Inflammatory macrophage (primary cell): ENCODE data around the gene MTUS2.

Source experiments
- DNase-seq, 2 donors: peaks; one replicate each; pipeline ENCODE4 v3.0.0-alpha.2; 2020 to 2022

The MTUS2 gene

DNA sequence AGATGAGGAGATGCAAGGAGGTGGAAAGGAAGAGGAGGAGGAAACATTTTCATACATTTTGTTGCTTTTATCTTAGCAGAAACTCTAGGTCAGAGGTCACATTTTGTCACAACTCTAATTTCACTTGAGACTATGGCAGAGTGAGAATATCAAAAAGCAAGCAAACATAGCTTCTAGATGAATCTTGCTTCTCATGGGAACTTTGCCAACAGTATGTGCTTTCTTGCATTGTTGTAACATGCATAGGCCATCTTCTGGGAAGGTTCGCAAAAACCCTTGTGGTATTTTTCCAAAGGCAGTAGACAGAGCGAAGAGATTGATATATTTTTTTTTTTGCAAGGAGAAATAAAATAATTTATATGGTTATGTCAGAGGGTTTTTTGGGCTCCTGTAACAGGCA lies 291.3 kb downstream of the MTUS2 start:
- no peak for DNase-seq

DNA sequence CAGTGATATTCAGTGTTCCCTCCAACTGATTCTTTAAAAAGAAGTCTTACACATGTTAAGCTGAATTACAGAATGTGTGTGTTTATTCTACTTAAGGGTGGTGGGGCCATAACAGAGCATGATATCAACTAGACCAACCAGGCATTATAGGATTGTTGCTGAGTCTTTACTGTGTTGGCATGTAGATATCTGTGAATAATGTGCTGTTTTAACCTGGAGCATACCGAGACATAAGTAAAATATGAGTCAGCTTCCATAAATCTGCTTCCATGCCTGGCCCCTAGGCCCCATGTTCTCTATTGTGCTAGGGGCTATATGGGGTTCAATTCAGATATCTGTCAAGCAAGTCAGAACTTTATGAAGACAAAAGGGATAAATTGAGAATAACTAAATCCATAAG lies 295.7 kb downstream of the MTUS2 start:
- DNase-seq, result no peak

DNA sequence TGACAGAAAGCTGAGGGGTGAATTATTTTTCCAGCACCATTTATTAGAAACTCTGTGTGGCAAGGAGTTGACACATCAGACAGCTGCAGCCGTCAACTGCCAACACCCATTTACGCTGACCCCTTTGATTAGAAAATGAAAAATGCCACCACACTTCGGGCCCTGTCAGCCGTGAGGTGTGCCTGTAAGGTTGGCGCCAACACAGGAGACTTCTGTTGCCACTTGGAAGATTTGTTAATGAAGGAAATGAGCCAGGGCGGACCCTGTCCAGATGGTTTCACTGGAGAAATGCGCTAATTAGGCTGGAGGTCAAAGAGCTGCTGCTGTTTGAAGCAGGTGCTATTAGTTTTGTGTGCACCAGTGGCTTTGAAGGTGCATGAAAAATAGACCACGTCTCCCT lies 297.5 kb downstream of the MTUS2 start:
- no peak for DNase-seq

- no peak for DNase-seq
Measured at GRCh38 chr13:29118471-29118870, 298.3 kb downstream of the MTUS2 start.

DNA sequence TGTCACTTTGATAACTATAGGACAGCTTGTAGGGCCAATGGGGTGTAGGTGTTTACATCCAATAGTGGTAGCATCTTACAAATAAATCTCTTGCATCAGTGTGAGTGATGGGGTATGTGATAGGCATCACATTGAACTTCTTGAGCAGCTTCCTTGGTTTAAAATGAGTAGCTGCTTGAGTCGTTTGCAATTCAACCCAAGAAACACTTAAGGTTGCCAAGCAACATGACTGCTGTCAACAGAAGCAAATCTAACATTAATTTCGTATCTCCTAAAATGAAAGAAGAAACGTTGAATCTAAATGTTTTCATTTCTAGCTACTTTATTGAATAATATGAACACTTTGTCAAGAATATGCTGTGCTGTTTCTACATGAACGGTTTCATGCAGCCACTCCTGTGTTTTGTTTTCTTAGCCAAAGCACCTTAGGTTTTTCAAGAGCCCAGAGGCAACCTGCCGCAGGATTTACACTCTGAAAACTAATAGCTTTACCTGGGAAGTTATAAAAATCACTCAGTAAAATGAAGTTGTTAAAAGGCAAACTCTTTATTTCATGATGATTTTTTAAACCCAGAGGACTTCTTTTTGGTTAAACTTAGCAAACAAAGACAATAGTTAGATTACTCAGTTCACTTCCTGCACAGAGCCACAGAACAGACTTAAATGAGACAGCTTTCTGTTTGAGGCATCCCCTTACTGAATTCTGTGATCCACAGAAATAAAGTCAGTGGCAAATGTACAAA lies 305.2 kb downstream of the MTUS2 start:
- no peak for DNase-seq

GRCh38 chr13:29125934-29126424 lies 305.8 kb downstream of the MTUS2 start:
- no peak for DNase-seq

DNA sequence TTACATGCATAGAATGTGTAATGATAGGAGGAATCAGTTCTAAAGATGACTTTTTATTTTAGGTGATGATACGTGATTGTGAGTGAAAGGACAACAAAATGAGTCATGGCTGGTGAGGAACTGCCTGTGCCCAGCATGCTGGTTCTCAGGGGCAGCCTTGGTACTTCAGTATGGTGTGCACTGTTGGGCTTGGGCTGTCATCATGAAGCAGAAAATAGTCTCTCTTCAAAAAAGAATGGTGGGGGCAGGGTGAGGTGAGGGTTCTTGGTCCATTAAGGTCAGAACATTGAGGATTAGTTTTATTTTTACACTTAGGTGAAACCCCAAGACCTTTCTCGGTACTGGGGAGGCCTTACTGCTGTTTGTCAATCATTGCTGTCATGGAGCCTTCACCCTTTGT lies 309.5 kb downstream of the MTUS2 start:
- no peak for DNase-seq

- DNase-seq, result no peak
Measured at GRCh38 chr13:29131159-29131558, 311.0 kb downstream of the MTUS2 start.

GRCh38 chr13:29131881-29132668 lies 311.9 kb downstream of the MTUS2 start:
- DNase-seq, result no peak

DNA sequence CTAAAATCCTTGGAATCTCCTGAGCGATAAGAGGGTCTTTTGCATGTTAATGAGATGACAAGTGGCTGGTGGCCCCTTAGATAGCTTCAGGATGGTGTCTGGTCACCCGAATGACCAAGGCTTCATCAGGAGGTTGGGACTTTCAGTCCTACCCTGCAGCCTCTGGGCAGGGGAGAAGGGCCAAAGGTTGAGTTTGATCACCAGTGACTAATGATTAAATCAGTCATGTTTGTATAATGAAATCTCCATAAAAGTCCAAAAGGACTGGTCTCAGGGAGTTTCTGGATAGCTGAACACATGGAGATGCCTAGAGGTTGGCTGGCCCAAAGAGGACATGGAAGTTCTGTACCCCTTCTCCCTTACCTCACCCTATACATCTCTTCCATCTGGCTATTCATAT lies 316.2 kb downstream of the MTUS2 start:
- DNase-seq, result no peak

- no peak for DNase-seq
Measured at GRCh38 chr13:29137016-29137415, 316.9 kb downstream of the MTUS2 start.

GRCh38 chr13:29137995-29138394 lies 317.9 kb downstream of the MTUS2 start:
- DNase-seq, result no peak

- no peak for DNase-seq
Measured at GRCh38 chr13:29140277-29140676, 320.1 kb downstream of the MTUS2 start.

GRCh38 chr13:29143847-29144246 lies 323.7 kb downstream of the MTUS2 start:
- DNase-seq, result no peak

DNA sequence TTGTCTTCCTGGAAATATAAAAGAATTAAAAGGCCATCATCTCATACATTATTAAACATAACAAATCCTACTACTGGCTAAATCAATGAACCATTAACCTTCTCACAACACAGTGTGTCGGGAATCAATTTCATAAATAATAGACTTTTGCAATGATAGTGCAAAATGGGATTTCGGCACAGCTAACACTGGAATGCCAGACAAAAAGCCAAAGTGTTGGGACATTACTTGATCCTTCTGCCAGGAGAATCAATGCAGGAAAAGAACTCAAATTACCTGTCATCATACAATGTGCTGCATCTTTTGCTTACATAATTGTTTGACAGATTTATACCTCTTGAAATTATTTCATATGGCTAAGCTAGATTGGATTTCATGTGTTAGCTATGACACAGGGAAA lies 334.3 kb downstream of the MTUS2 start:
- no peak for DNase-seq

DNA sequence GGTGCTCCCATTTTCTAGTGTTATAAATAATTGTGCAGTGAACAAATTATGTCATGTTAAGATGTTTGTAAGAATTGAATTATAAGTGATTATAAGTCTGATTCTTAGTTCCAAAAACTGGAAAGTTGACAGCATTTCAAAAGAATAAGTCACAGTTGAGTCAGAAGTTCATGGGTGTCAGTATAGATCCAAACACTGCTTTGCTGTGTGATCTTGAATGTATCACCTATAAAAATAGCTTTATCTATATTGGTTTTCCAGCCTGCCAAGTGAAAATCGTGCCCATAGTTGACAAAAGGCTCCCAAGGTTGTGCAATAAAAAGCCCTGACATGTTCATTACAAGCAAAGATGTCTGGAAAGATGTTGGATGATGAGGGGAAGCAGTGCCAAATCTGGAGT lies 336.0 kb downstream of the MTUS2 start:
- no peak for DNase-seq

DNA sequence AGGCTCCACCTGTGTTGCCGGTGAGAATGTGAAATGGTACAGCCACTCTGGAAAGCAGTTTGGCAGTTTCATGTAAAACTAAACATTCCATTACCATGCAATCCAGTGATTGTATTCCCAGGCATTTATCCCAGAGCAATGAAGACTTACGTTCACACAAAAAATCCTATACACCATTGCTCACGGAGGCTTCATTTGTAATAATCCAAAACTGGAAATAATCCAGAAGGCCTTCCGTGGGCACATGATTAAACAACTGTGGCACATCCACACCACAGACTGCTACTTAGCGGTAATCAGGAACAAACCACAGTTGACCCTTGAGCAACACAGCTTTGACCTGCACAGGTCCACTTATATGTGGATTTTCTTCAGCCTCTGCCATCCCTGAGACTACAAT lies 339.7 kb downstream of the MTUS2 start:
- DNase-seq, result no peak

- no peak for DNase-seq
Measured at GRCh38 chr13:29160862-29161261, 340.7 kb downstream of the MTUS2 start.

DNA sequence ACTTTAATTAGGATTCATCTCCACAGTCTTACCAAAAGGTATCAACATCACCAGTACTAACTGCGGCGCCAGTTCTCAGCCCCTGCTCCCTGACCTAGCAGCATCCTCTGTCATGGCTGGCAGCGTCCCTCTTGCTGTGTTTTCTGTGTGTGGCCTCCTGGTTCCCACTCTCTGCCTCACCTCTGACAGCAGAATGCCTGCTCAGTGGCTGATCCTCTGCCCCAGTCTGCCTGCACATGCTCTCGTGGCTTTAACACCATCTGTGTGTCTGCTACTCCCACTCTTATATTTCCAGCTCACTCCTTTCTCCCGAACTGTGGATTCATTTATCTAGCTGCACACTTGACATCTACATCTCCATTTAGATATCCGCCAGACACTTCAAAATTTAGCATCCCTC lies 341.5 kb downstream of the MTUS2 start:
- no peak for DNase-seq

- DNase-seq, result no peak
Measured at GRCh38 chr13:29162638-29163235, 342.6 kb downstream of the MTUS2 start.

- no peak for DNase-seq
Measured at GRCh38 chr13:29164116-29164515, 344.0 kb downstream of the MTUS2 start.

DNA sequence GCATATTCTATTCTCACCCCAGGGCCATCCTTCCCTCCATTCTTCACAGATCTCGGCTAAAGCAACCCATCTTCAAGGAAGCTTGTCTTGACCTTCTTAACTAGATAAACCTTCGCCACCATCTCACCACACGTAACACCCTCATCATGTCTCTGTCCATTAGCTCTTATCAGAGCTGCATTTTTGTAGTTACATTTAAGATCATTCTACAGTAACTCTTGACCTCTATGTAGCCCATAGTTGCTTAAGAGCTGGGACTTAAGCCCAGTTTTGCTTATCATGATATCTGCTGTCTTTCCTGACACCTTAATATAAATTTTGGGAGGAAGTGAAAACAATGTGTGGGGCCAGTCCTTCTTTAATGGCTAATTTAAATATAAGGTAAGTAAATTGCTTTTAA lies 345.1 kb downstream of the MTUS2 start:
- no peak for DNase-seq

DNA sequence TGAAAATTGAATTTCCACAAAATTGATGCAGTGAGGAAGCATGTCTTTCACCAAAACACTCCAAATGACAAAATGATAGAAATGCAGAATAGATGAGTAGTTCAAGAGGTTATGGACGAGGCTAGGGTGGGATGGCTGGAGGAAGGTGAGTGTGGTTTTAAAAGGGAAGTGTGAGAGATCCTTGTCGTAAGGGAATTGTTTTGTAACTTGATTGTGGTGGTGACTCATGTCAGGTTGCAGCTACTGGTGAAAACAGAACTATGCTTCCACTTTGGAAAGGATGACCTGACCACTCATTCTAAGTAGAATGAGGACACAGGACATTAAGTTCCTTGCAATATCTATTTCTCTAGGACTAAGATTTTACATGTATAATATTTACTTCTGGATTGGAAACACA lies 345.7 kb downstream of the MTUS2 start:
- peak; percentile 17 to 57 for DNase-seq
